ENCODE data around the gene SSPN.
A peak's percentile ranks its signal among the peaks of the same experiment; 100 is the strongest.

SSPN gene

GRCh38 chr12:26268841-26269561, 73.6 kb downstream of the SSPN start:
- no peak for DNase-seq

- no peak for DNase-seq
Measured at GRCh38 chr12:26269562-26270284, 74.3 kb downstream of the SSPN start.

GRCh38 chr12:26271024-26271423, 75.7 kb downstream of the SSPN start:
- peak in 1 of 2 experiments; percentile 5 for DNase-seq

GRCh38 chr12:26271889-26272492, 76.6 kb downstream of the SSPN start:
- DNase-seq, result no peak

- no peak for DNase-seq
Measured at GRCh38 chr12:26272851-26273250, 77.5 kb downstream of the SSPN start.

GRCh38 chr12:26273811-26274210, 78.4 kb downstream of the SSPN start:
- no peak for DNase-seq

GRCh38 chr12:26274441-26275312, 79.3 kb downstream of the SSPN start:
- DNase-seq, result peak; percentile 97 to 98

GRCh38 chr12:26275313-26276131, 80.1 kb downstream of the SSPN start:
- no peak for DNase-seq

GRCh38 chr12:26276709-26277108, 81.3 kb downstream of the SSPN start:
- DNase-seq, result no peak

GRCh38 chr12:26277506-26278246, 82.3 kb downstream of the SSPN start:
- DNase-seq, result no peak

GRCh38 chr12:26278266-26278665, 82.9 kb downstream of the SSPN start:
- DNase-seq, result no peak

- DNase-seq, result no peak
Measured at GRCh38 chr12:26278666-26279065, 83.3 kb downstream of the SSPN start.

- DNase-seq, result no peak
Measured at GRCh38 chr12:26279091-26279490, 83.7 kb downstream of the SSPN start.

- DNase-seq, result no peak
Measured at GRCh38 chr12:26279908-26280307, 84.5 kb downstream of the SSPN start.

GRCh38 chr12:26280869-26281268, 85.5 kb downstream of the SSPN start:
- no peak for DNase-seq

GRCh38 chr12:26281320-26281719, 85.9 kb downstream of the SSPN start:
- no peak for DNase-seq

- no peak for DNase-seq
Measured at GRCh38 chr12:26282339-26282940, 87.1 kb downstream of the SSPN start.

- no peak for DNase-seq
Measured at GRCh38 chr12:26283046-26283445, 87.7 kb downstream of the SSPN start.

GRCh38 chr12:26283617-26284016, 88.2 kb downstream of the SSPN start:
- DNase-seq, result no peak

GRCh38 chr12:26285401-26285800, 90.0 kb downstream of the SSPN start:
- no peak for DNase-seq

GRCh38 chr12:26286186-26286585, 90.8 kb downstream of the SSPN start:
- no peak for DNase-seq

Data from AML-193 (cell line).